Measurements from ENCODE around the gene TYRO3.
A peak's percentile ranks its signal among the peaks of the same experiment; 100 is the strongest.

The TYRO3 gene

DNA sequence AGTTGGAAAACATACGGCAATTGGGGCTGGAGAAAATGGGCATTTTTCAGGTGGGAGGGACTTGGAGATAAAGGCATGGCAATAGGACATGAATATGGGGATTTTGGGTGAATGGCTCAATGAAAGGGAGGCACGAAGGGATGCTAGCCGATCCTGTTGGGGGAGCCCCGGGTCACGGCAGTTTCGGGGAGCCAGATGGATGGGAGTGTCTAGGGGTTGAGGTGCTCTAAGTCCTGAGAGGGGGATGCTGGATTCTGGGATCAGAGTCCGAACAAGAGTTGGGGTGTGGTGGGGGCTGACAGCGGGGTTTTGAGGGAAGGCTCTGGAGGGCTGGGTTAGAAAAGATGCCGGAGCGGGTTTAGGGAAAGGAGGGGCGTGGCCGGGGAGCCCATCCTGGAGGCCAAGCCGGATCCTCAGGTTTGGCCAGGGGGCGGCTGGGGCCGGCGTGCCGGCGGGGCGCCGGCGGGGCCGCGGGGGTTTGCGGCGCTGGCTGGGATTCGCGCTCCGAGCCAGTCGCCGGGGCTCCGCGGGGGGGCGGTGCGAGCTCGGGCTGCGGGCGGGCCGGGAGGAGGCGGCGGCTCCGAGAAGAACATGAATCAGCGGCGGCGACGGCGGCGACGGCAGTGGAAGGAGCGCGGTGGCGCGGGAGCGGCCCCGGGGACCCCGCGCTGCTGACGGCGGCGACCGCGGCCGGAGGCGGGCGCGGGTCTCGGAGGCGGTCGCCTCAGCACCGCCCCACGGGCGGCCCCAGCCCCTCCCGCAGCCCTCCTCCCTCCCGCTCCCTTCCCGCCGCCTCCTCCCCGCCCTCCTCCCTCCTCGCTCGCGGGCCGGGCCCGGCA, at the start of gene TYRO3:
Gene TYRO3, plus strand, starts transcription at position 813 of the 839 bp plus-strand sequence. CDS start 46 bp downstream, outside the sequence.
- DNase-seq: peak; percentile 71

DNA sequence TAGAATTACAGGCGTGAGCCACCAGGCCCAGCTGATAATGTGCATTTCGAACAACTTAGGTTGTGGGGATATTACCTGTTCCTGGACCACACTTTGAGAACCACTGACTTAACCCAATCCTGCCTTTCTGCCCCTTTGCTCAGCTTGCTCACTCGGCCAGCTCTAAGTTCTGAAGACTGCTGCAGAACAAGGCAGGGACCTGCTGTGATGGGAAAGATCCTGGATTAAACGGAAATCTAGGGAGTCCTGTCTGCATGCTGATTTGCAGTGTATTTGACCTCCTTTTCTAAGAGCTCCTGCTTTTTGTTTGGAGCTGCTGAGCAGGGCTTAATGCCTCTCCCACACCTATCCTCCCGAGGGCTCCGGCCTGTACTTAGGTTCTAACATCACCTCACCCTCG, 48.3 kb upstream of the TYRO3 start:
- DNase-seq: no peak

- no peak for DNase-seq
Observed at GRCh38 chr15:41511331-41511898, 47.6 kb upstream of the TYRO3 start.

- no peak for DNase-seq
Observed at GRCh38 chr15:41511899-41512369, 47.1 kb upstream of the TYRO3 start.

- DNase-seq: no peak
Observed at GRCh38 chr15:41512512-41512939, 46.5 kb upstream of the TYRO3 start.

- DNase-seq: peak; percentile 23
Observed at GRCh38 chr15:41512940-41513505, 46.0 kb upstream of the TYRO3 start.

DNA sequence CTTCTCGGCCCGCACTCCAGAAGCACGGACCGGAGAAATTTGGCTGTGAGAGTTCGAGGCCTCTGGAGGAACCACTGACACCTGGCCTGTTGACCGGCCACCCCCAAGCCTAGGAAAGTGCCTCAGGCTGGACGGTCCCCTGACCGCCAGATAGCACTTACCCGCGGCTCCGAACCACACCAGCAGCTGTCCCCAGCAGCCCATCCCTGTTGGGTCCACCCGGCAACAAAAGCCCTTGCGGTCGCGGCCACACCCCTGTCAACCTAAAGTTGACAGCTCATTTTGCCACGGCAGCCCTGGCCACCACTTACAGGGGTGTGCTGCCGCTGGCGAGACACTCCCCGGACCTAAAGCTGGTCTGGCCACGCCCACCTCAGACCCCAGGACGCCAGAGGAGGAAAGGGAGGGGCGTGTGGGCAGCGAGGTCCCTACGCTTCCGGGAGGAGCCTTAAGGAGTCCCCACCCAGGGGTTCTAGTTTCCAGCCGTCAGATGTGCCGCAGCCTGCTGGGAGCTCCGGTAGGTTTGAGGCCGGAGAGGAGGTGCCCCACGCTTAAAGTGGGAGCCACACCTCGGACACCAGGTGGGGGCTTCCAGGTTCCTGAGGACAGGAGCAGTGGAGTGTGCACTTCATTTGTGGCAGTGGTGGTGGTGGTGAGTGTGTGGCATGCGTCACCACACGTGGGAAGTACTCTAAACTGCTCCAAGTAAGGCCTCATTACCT, 45.3 kb upstream of the TYRO3 start, which contains the start of gene LTK:
Gene LTK, minus strand, starts transcription at position 322 of the 722 bp plus-strand sequence. Its CDS starts 118 bp downstream, at position 204.
- DNase-seq: no peak

DNA sequence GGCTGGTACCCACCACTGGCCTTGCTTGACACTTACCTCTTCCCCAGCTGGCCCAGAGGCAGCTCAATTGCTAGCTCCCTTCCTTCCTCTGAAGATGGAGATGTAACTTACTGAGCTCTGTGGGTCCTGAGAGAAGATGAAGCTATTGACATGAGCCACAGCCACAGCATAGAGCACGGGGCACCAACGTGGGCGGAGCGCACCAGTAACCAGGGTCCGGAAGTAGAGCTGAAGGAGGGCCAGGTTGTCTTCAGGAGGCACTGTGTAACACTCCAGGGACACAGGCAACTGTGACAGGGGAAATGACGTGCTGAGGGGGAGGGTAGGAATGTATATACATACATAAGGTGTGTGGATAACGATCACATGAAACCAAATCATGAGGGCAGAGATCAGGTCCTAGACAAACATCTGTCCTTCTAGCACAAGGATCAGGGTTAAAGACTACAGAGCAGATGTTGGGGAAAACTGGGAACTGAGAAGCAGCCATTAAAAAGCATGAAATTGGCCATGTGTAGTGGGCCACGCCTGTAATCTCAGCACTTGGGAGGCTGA, 41.0 kb upstream of the TYRO3 start:
- DNase-seq: no peak

GRCh38 chr15:41520636-41521035, 38.4 kb upstream of the TYRO3 start:
- DNase-seq: no peak

GRCh38 chr15:41521614-41522013, 37.4 kb upstream of the TYRO3 start:
- DNase-seq: no peak

DNA sequence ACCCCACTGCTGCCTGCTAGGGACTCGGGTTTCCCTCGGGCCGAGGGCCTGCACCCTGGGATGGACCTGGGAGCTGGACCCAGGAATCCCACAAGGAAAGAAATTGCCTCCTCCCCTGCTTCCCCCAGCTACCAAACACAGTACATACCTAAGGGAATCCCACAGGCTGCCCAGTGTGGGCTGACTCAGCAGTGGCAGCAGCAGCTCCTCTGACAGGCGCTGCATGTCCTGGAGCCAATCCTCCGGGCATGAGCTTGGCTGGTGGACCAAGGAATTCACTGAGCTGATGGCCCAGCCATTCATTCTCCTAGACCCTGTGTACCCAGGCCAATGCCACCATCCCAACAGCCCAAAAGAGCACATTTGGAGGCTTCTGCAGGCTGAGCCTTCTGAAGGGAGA, 35.9 kb upstream of the TYRO3 start:
- DNase-seq: no peak

DNA sequence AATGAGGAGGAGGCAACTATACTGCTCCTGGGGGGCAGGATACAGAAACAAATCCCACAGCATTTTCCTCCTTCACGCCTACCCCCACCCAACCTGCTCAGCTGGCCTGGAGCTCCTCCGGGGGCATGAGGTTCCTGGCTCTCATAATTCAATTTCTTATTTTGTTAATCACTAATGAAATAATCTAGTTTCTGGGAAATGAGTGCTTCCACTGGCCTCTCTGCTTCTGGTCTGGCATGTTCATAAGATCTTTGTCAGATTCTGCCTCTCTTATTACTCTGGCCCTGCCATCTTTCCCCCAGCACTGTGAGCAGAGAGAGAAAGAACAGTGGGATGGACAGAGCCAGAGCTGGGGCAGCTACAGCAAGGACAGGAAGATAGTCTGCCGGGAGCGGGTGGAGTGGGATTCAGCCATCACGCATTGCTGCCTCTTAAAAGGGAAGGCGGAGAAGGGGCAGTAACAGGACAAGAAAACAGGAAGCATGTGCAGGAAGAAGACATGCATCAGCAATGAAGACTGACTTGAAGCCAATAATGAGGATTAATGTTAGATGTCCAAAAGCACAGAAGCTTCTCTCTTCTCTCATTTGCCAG, 28.6 kb upstream of the TYRO3 start:
- no peak for DNase-seq

DNA sequence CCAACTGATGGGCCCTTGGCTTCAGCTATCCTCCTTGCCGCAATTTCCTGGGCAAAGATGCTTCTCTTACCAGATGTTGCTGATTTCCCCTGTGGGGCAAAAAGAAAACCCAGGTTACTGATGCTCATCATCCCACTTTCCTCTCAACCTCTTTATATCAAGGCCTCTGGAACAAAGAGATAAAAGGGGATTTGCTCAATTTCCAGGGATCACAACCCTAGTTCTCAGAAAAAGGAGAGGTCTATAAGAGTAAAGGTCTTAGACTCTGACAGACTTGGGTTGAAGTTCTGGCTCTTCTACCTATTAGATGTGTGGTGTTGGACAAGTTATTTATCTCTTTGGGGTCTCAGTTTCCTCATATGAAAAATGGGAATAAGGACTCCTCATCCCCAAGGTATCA, 23.5 kb upstream of the TYRO3 start:
- no peak for DNase-seq

GRCh38 chr15:41536866-41537265, 22.1 kb upstream of the TYRO3 start:
- no peak for DNase-seq

DNA sequence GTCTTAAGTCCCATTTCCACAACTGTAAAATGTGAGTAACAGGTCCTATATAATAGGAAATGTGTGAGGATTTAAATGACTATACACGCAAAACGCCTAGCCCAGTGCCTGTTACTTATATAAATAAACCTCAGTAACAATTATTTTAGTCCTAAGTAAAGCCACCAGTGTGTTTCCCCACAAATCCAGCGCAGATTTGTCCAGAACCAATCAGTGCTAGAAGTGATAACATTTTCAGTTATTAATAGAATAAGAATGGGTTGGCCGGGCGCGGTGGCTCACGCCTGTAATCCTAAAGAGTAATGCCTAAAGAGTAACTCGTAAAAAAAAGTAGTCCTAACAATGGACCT, 15.5 kb upstream of the TYRO3 start:
- DNase-seq: no peak

GRCh38 chr15:41544650-41545015, 14.4 kb upstream of the TYRO3 start:
- no peak for DNase-seq

- DNase-seq: no peak
Observed at GRCh38 chr15:41545218-41545617, 13.8 kb upstream of the TYRO3 start.

GRCh38 chr15:41546851-41547786, 11.9 kb upstream of the TYRO3 start:
- DNase-seq: no peak

GRCh38 chr15:41550066-41550775, 8.8 kb upstream of the TYRO3 start:
- DNase-seq: no peak

DNA sequence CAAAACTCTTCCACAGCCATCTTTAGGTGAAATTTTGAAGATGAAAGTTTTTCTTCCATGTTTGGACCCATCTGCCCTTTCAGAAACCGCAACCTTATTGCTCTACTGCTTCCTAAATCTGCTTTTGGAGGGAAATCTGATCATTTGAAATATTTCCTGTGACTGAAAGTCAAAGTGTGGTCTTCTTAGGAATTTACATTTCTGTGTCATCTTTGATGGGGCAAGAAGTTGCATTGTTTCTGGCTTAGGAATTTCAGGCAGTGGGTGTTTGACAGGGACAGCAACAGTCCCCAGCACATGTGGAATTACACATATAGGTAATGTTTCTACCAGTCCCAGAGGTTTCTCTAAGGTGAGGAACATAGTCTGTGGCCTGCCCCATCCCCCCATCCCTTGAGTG, 5.3 kb upstream of the TYRO3 start:
- DNase-seq: no peak

GRCh38 chr15:41554343-41554742, 4.7 kb upstream of the TYRO3 start:
- no peak for DNase-seq
